DMS79 treated with DMSO at 0.1 percent for 48 hours (cell line): Measurements from ENCODE around the gene CEP135.

Experiments used
- DNase-seq: peaks from one replicate; lab custom pipeline; 2025; lab: John Stamatoyannopoulos, UW

Gene CEP135

GRCh38 chr4:56080384-56080783 lies 131.6 kb downstream of the CEP135 start:
- DNase-seq: no peak

- DNase-seq: no peak
Measured at GRCh38 chr4:56082829-56083228, 134.1 kb downstream of the CEP135 start.
